DND-41 (cell line): ENCODE data around the gene BCL7A.

Experiments
- EZH2 ChIP-seq: IDR thresholded peaks from 3 replicates; pipeline ENCODE4 v1.6.1; 2012; ENCODE audit warnings: borderline replicate concordance, low read depth, mild to moderate bottlenecking, moderate library complexity, low read length, inconsistent platforms; ENCODE audit not compliant: severe bottlenecking
- TF ChIP-seq, protein P1 (sequence below): IDR thresholded peaks from 2 replicates; pipeline ENCODE4 v1.5.1; 2012; ENCODE audit warnings: borderline replicate concordance, low read length, moderate library complexity, mild to moderate bottlenecking; ENCODE audit not compliant: poor library complexity, severe bottlenecking; ENCODE audit errors: extremely low read depth

- TF ChIP-seq, protein P1, sequence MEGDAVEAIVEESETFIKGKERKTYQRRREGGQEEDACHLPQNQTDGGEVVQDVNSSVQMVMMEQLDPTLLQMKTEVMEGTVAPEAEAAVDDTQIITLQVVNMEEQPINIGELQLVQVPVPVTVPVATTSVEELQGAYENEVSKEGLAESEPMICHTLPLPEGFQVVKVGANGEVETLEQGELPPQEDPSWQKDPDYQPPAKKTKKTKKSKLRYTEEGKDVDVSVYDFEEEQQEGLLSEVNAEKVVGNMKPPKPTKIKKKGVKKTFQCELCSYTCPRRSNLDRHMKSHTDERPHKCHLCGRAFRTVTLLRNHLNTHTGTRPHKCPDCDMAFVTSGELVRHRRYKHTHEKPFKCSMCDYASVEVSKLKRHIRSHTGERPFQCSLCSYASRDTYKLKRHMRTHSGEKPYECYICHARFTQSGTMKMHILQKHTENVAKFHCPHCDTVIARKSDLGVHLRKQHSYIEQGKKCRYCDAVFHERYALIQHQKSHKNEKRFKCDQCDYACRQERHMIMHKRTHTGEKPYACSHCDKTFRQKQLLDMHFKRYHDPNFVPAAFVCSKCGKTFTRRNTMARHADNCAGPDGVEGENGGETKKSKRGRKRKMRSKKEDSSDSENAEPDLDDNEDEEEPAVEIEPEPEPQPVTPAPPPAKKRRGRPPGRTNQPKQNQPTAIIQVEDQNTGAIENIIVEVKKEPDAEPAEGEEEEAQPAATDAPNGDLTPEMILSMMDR: no peak
- no peak for TF ChIP-seq EZH2
These were observed 9.5 kb upstream of the BCL7A start for GRCh38 chr12:122012184-122012583.
